Smooth muscle cell (in vitro differentiated cells): ENCODE measurements around the gene ZC3H18. TPM values are rescaled to one million over a fixed set of nuclear protein-coding genes. Genes with fewer than 3 reads are reported as not detected.

Experiments used
- DNase-seq: peaks from one replicate; lab custom pipeline; 2025; ENCODE audit not compliant: unreplicated experiment; lab: John Stamatoyannopoulos, UW
- H2AFZ ChIP-seq: fragments of 200-600 bp; sonication (generic); 2 replicates; pipeline ENCODE4 v1.6.0; 2016; ENCODE audit warnings: antibody characterized with exemption, low read depth, mild to moderate bottlenecking
- H3F3A ChIP-seq: fragments of 200-600 bp; sonication (generic); 2 replicates; pipeline ENCODE4 v1.6.0; 2017; ENCODE audit warnings: antibody characterized with exemption, low read depth
- H3K27ac ChIP-seq: fragments of 200-600 bp; sonication (generic); 2 replicates; pipeline ENCODE4 v1.5.1; 2016; ENCODE audit warnings: low read depth, mild to moderate bottlenecking
- H3K27me3 ChIP-seq: fragments of 200-600 bp; sonication (generic); 2 replicates; pipeline ENCODE4 v1.6.1; 2016; ENCODE audit warnings: low read depth, mild to moderate bottlenecking
- H3K36me3 ChIP-seq: fragments of 200-600 bp; sonication (generic); 2 replicates; pipeline ENCODE4 v1.5.1; 2016; ENCODE audit warnings: low read depth
- H3K4me1 ChIP-seq: fragments of 200-600 bp; sonication (generic); 2 replicates; pipeline ENCODE4 v1.5.1; 2016; ENCODE audit warnings: low read depth
- H3K4me2 ChIP-seq: fragments of 200-600 bp; sonication (generic); 2 replicates; pipeline ENCODE4 v1.6.0; 2016; ENCODE audit warnings: mild to moderate bottlenecking
- H3K4me3 ChIP-seq: fragments of 200-600 bp; sonication (generic); 2 replicates; pipeline ENCODE4 v1.5.1; 2016; ENCODE audit warnings: mild to moderate bottlenecking
- H3K79me2 ChIP-seq: fragments of 200-600 bp; sonication (generic); 2 replicates; pipeline ENCODE4 v1.6.0; 2016; ENCODE audit warnings: low read depth, mild to moderate bottlenecking
- H3K9ac ChIP-seq: fragments of 200-600 bp; sonication (generic); 2 replicates; pipeline ENCODE4 v1.6.0; 2016; ENCODE audit warnings: low read depth
- H3K9me3 ChIP-seq: fragments of 200-600 bp; sonication (generic); replicated peaks from 2 replicates; pipeline ENCODE4 v1.5.1; 2016; ENCODE audit warnings: low read depth
- H4K20me1 ChIP-seq: fragments of 200-600 bp; sonication (generic); 2 replicates; pipeline ENCODE4 v1.6.0; 2016; ENCODE audit warnings: low read depth
- CTCF ChIP-seq: fragments of 200-600 bp; sonication (generic); IDR thresholded peaks from 2 replicates; pipeline ENCODE4 v1.5.1; 2017; ENCODE audit warnings: borderline replicate concordance, mild to moderate bottlenecking, antibody characterized with exemption; ENCODE audit not compliant: insufficient read depth, poor library complexity, severe bottlenecking
- WGBS: methylation state at CpG from one replicate; pipeline ENCODE4 v1.1.7; 2016; ENCODE audit warnings: low lambda C conversion rate; 5-methylcytosine and 5-hydroxymethylcytosine counted together
- polyA plus RNA-seq: library from polyadenylated mRNA; unstranded; fragments of >200 nt; fragmentation: Nextera tagmentation; extraction: Ambion mirVana; gene quantifications from 2 replicates; pipeline ENCODE4 v1.2.1, GENCODE V29; 2016
- total RNA-seq: library from RNA; depleted of rRNA; stranded (reverse); fragments of >200 nt; gene quantifications from 2 replicates; pipeline ENCODE4 v1.2.3, GENCODE V29; 2014

The ZC3H18 gene
- total and polyA plus RNA-seq, 2 experiments from 2014 or later, result 14.6 to 30.4 TPM

- Histone ChIP-seq H3K4me2 (no peak overlapping the region), H3K4me3 (no peak overlapping the region), H3K4me1 (peaks cover 5% of the 10 kb centered on the region), H3K9ac (no peak overlapping the region), H3K36me3 (no peaks in the 10 kb centered on the region), H3K9me3 (no peaks in the 10 kb centered on the region), H3K27me3 (no peaks in the 10 kb centered on the region), H3F3A (no peaks in the 10 kb centered on the region), H2AFZ (no peak overlapping the region), H3K79me2 (no peaks in the 10 kb centered on the region), H4K20me1 (peaks cover 38% of the 10 kb centered on the region), H3K27ac (no peak overlapping the region)
- no peak for DNase-seq
- WGBS, result 93% methylated on average over 4 of the region's 8 CpGs
- TF ChIP-seq CTCF, result no peak
Observed at GRCh38 chr16:88652762-88653063, 82.5 kb downstream of the ZC3H18 start.

- 91% methylated on average over 13 of the region's 13 CpGs for WGBS
- TF ChIP-seq CTCF, result no peak
- H3K9ac ChIP-seq, result no peak overlapping the region
Observed at GRCh38 chr16:88653101-88653500, 82.9 kb downstream of the ZC3H18 start.

DNA sequence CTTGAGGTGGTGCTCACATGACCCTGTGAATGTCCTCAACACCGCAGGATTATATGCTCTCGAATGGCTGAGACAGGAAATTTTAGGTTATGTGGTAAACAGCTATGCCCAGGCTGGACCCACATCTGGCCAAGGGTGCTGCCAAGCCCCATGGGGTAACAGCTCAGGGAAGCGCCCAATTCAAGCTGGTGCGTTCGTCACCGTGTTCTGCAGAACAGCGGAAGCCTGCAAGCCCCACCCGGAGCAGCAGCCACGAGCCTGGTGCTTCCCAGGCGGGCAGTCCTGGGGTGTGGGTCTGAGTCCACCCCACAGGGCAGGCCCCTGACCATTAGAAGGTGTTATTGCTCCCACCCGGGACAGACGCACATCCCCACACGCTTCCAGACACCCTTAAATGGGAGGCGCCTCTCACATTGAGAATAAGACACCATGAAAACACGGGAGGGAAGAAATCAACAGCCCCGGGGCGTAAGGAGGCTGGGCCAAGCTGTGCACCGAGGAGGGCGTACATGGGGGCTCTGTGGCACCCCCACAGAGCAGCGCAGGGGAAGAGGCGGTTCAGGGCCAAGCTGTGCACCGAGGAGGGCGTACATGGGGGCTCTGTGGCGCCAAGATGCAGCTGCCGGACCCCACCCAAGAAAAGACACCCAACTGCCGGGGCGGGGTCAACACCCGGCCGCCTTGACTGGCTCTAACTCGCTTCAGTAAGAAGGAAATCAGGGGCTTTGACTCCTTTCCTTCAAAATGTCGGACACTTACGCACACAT lies 83.6 kb downstream of the ZC3H18 start:
- no peak overlapping the region for H3K4me3 ChIP-seq
- no peak overlapping the region for H3K9ac ChIP-seq
- no peak overlapping the region for H2AFZ ChIP-seq
- WGBS, result 95% methylated on average over 32 of the region's 32 CpGs
- H3F3A ChIP-seq, result no peaks in the 10 kb centered on the region
- no peak for TF ChIP-seq CTCF
- H3K9me3 ChIP-seq, result no peaks in the 10 kb centered on the region
- no peak for DNase-seq
- peaks cover 2% of the 10 kb centered on the region for H3K79me2 ChIP-seq
- H3K27me3 ChIP-seq, result no peaks in the 10 kb centered on the region
- H3K36me3 ChIP-seq, result no peaks in the 10 kb centered on the region
- peaks cover 5% of the 10 kb centered on the region for H3K4me1 ChIP-seq
- no peak overlapping the region for H3K27ac ChIP-seq
- no peak overlapping the region for H3K4me2 ChIP-seq
- peaks cover 41% of the 10 kb centered on the region for H4K20me1 ChIP-seq

More at GRCh38 chr16:88653101-88653500, 82.9 kb downstream of the ZC3H18 start:
- DNase-seq, result no peak
- H3K27ac ChIP-seq, result no peak overlapping the region
- peaks cover 38% of the 10 kb centered on the region for H4K20me1 ChIP-seq
- H3K79me2 ChIP-seq, result no peaks in the 10 kb centered on the region
- no peak overlapping the region for H3K4me3 ChIP-seq
- no peaks in the 10 kb centered on the region for H3F3A ChIP-seq
- H2AFZ ChIP-seq, result no peak overlapping the region
- no peaks in the 10 kb centered on the region for H3K27me3 ChIP-seq
- H3K9me3 ChIP-seq, result no peaks in the 10 kb centered on the region
- peaks cover 5% of the 10 kb centered on the region for H3K4me1 ChIP-seq
- H3K36me3 ChIP-seq, result no peaks in the 10 kb centered on the region
- H3K4me2 ChIP-seq, result no peak overlapping the region

DNA sequence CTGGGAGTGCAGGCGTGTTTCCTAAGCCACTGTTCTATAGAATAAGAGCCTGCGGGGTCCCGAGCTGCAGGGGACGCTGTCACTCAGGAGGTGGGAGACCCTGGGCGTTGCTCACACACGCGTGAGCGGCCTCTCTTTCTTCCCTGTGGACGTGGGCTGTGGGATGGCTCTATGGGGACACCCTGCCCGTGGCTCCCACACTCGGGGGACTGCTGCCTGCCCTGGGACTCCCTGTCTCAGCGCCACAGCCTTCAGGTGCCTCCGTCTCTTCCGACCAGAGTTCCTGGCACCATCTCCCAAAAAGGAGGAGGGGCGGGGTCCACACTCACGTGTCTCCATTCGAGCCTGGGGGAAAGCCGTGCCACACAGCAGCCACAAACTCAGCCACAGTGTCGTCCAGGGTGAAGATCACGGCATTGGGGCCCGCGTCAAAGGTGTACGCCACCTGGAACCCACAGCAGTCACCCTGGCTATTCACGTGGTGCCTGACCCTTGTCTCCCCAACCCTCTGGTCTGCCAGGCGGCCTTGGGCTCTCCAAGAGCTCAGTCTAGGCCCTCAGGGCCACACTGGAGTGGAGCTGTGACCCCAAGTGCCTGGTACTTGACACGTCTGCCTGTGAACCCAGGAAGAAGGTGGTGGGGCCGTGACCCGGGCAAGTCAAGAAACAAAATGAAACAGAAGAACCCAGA lies 84.3 kb downstream of the ZC3H18 start:
- Histone ChIP-seq H3K36me3 (no peaks in the 10 kb centered on the region), H4K20me1 (peaks cover 44% of the 10 kb centered on the region), H3K27me3 (no peaks in the 10 kb centered on the region), H3K27ac (no peak overlapping the region), H3K4me1 (peaks cover 5% of the 10 kb centered on the region), H3K4me2 (no peak overlapping the region), H3F3A (no peaks in the 10 kb centered on the region), H2AFZ (no peak overlapping the region), H3K4me3 (no peak overlapping the region), H3K9me3 (no peaks in the 10 kb centered on the region), H3K9ac (no peak overlapping the region), H3K79me2 (peaks cover 10% of the 10 kb centered on the region)
- 93% methylated on average over 26 of the region's 28 CpGs for WGBS
- no peak for DNase-seq
- TF ChIP-seq CTCF, result no peak
